Panc1 (cell line): ENCODE results near the gene GGN.

Experiments used
- CTCF ChIP-seq: fragments of 450-650 bp; IDR thresholded peaks from 2 replicates; pipeline ENCODE4 v1.5.1; 2017; ENCODE audit warnings: mild to moderate bottlenecking
- POLR2AphosphoS5 ChIP-seq: IDR thresholded peaks from 2 replicates; pipeline ENCODE4 v1.6.1; 2012; ENCODE audit warnings: mild to moderate bottlenecking, low read depth, low read length, moderate library complexity
- REST ChIP-seq, 2 experiments: IDR thresholded peaks; 2 replicates each; pipeline ENCODE4 v1.6.1; 2011 to 2012; ENCODE audit warnings: low read depth in 2 of 2, control low read depth in 1 of 2, low read length in 1 of 2, mild to moderate bottlenecking in 1 of 2, moderate library complexity in 1 of 2; ENCODE audit not compliant: insufficient read depth in 1 of 2
- SIN3A ChIP-seq: IDR thresholded peaks from 2 replicates; pipeline ENCODE4 v1.6.1; 2012; ENCODE audit warnings: low read depth, mild to moderate bottlenecking, low read length, moderate library complexity, borderline replicate concordance; ENCODE audit not compliant: insufficient read depth
- TCF7L2 ChIP-seq: IDR thresholded peaks from 2 replicates; pipeline ENCODE4 v1.6.1; 2011; ENCODE audit warnings: mild to moderate bottlenecking, low read depth, low read length, inconsistent platforms

- no peak for TF ChIP-seq CTCF
- no peak for TF ChIP-seq POLR2AphosphoS5
- TF ChIP-seq SIN3A = no peak
- no peak for TF ChIP-seq REST (IDR thresholded peaks at IDR 0.05; ENCODE audit: insufficient read depth in 1 of 2, low read depth in 2 of 2, low read length in 1 of 2)
- no peak for TF ChIP-seq TCF7L2
These were observed 46.8 kb upstream of the GGN start for GRCh38 chr19:38434549-38435051.
